CD4-positive, alpha-beta T cell treated with Interleukin-6 at 100 ng/mL for 8 hours (primary cell): ENCODE data around the gene NAPSA.
"Not testable (repeated sequence)": the region's sequence is repeated elsewhere in the genome, so short reads cannot be mapped to it uniquely, and the experiment has no call there.

Experiments
- DNase-seq: peaks from one replicate; pipeline ENCODE4 v3.0.0-alpha.2; 2020; ENCODE audit warnings: mixed read lengths, low spot score

NAPSA gene

DNA sequence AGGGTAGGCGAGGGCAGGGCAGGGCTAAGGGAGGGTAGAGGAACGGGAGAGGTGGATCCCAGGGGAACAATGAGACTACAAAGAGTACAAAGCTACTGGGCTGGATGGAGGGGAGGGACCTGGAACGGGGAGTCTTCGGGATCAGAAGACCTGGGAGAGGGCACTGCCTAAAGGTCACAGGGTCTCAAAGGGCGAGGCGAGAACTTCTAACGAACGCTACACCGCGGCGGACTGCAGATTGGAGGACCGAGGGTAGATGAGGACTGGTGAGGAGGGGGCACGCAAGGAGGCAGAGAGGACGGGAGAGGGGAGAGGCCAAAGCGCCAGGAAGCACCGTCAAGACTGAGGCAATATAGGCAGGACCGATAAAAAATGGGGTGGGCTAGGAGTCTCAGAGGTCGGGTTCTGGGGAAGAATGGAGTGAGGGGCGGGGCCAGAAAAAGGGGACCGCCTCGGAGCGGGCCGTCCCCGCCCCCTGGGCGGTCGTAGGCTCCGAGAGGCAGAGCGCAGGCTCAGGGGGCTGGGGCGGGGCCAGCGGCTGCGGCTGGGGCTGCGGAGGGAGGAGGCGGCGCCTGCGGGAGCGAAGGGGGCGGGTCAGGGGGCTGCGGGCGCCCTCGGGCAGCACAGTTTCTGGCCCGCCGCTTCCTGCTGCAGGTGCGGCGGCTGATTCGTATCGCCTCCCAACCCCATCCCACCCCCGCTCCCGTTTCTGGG is 34.9 kb downstream of the NAPSA start:
- peak; percentile 66 for DNase-seq

DNA sequence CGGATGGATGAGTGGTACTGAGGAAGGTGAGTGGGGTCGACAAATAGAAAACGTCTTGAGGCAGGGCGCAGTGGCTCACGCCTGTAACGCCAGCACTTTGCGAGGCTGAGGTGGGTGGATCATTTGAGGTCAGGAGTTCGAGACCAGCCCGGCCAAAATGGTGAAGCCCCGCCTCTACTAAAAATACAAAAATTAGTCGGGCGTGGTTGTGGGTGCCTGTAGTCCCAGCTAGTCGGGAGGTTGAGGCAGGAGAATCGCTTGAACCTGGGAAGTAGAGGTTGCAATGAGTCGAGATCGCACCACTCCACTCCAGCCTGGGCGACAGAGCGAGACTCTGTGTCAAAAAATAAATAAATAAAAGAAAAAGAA is 35.5 kb downstream of the NAPSA start:
- not testable (repeated sequence) for DNase-seq

DNA sequence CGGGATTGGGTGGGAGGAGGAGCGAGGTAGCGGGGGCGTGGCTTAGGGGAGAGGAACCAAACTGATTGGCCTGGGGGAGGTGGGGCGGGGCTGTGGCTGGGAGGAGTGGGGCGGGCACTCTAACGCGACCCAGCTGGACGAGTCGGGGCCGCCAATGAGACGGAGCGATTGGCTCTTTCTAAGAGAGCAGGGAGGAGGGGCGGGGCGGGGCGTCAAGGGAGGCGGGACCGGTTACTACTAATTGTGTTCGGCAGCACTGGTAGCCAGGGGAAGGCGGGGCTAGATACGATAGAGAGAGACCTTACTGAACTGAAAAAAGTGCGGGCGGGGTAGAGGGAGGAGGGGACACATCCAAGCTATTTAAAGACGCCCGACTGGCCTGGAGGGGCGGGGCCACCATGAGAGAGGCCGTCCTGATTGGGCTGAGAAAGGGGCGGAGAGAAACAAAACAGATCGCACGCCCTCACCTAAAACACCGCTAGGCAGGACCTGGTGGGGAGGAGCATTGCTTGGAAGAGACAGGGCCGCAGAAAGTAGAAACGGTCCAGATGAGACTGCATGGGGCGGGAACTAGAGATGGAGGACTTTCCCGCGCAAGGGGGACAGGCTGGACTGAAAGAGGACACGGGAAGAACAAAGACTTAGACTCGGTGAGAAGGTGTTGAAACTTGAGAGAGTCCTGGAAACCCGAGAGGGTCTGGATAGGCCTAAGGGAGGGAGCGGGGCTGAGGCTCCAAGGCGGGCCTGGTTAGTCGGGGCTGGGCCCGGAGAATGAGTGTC is 36.1 kb downstream of the NAPSA start, which contains the start of gene KCNC3:
TSS of gene KCNC3 (minus strand) at position 232 of the 780 bp plus-strand sequence. CDS start 295 bp downstream, outside the sequence.
- DNase-seq, result peak; percentile 85

DNA sequence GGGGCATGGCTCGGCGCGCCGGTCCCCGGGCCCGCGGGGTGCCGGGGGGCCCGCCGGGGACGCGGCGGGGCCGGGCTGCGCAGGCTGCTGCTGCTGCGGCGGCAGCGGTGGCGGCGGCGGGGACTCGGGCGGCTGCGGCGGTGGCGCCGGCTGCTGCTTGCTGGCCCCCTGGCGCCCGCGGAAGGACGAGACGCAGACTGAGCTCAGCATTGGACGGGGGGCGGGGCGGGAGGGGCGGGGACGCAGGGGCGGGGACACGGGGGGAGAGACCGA is 36.6 kb downstream of the NAPSA start:
- DNase-seq, result no peak

DNA sequence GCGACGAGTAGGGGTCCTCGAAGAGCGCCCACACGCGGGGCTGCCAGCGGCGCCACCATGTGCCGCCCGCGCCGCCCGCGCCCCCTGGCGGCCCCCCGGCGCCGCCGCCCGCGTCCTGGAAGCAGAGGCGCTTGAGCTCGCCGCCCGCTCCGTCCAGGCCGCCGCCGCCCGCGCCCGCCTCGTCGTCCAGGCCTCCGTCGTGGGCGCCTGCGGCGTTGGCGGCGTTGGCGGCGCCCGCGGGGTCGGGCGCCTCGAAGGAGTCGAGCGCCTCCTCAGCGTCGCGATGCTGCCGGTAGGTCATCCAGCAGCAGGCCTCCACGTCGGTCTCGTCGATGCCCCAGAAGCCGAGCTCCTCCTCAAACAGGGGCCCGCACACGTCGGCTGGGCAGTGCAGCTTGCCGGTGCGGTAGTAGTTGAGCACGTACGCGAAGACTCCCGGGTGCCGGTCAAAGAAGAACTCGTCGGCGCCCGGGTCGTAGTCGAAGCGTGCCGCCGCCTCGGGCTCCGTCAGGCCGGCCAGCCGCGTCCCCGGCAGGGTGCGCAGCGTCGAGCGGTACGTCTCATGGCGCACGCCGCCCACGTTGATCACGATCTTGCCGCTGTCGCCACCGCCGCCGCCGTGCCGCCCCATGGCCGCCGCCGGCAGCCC is 37.1 kb downstream of the NAPSA start:
- DNase-seq, result no peak

DNA sequence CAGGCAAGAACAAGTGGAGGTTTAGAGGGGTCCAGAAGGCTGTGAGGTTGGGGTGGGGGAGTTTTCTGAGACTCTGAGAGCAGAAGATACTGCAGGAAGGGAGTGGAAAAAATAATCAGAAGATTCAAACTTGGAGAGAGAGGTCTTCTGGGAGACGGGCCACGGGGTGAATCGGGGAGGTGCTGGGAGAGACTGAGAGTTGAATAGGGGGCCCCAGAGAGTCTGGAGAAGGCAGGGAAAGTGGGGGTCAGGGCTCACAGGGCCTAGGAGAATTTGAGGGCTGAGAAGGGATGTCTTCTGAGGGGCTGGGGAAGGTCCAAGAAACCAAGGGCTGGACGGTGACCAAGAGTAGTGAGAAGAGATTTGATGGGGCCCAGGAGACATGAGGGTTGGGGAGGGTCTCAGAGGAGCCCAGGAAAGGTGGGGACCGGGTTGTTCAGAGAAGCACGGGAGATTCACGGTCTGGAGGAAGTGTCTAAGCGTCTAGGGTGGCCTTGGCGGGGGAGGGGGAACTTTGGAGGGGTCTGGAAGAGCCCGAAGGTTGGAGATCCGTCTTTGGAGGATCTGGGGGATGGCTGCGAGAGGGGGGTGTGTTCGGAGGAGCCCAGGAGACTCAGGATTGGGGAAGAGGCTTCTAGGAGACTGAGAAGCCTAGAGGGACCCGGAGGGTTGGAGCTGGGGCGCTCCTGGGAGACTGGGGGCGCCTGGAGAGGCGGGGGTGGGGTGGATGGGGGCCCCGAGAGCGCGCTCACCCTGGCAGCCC is 37.8 kb downstream of the NAPSA start:
- DNase-seq, result no peak

DNA sequence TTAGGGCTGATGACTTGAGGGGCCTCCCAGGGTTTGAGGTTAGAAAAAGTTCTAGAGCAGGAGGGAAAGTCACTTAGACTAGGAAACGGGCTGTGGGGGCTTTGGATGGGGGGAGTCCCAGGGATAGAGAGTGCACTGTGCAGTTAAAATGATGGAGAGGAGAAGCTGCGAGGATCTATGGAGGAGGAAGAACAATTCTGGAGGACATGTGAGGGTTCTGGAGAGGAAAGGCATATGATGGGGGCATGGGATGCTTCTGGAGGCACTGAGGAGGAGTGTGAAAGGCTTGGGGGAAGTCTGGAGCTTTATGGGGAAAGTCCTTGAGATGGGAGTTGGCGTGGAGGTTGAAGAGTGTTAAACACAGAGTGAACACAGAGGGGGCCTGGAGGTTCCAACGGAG is 38.4 kb downstream of the NAPSA start:
- DNase-seq, result no peak

DNA sequence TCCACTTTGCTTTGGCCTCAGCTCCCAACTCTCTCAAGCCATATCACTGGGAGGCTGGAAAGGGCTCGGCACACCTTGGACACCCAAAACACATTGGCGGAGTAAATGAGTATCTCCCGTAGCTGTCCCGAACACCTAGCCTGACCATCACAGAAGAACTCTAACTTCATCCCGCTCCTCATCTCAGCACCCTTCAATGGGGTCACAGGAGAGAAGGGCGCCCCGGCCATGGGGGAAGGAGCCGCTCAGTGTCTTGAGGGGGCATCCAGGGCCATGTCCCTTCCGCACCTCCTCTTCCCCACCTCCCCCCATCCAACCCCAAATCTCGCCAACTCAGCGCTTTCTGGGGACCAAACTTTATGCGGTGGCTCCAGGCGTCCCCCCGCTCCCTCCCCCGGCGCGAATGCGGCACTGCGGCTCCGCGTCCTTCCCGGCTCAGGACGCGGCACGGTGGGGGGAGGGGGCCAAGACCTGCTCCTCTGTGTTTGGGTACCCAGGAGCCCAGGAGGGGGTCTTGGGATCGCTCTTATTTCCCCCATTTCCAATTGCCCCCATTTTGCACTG is 39.3 kb downstream of the NAPSA start:
- no peak for DNase-seq

DNA sequence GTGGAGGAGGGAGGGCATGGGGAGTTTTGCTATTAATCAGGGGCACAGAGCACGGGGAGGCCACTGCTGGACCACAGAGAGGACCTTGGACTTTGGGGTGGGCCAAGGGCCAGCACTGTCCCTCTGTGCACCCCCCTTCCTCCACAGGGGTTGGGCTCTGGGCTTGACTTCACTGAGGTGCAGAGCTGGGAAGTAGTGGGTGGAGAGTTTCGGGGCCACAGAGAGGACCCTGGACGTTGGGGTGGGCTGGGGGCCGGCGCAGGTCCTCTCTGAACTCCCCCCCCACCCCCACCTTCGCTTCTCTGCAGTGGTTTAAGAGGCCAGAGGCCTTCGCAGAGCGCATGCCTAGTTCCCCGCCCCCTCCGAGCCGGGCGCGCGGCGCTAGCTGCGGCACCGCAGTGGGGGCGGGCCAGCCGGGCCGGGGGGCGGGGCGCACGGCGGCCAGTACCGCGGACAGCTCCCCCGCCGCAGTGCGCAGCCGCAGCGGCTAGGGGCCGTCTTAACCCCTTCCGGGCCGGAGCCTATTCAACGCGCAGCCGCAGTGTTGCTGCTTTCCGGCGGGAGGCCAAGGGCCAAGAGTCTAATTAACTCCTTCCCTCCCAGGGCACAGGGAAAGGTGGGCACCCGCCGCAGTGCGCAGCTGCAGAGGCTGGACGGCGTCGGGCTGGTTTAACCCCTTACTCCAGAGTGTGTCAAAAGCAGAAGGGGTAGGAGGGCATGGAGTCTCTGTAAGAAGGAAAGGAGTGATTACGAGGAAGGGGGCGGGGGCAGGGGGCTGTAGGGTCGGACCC is 39.9 kb downstream of the NAPSA start:
- peak; percentile 43 for DNase-seq

DNA sequence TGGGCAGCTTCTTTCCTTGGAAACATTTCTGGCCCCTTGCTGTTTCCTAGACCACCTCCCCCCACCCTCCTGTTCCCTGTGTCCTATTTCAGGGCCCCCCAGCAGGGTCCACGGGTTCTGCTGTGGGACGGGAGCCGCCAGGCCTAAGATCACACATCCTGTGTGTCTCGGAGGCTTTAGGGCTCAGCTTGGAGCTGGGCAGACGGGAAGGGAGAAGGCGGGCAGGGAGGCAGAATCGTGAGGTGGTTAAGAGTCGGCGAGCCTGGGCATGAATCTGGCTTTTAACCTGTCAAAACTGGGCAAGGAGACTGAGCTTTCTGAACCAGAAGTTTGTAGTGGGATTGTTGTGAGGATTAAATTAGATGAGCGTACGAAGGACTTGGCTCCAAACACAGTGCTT is 41.1 kb downstream of the NAPSA start:
- DNase-seq, result no peak

DNA sequence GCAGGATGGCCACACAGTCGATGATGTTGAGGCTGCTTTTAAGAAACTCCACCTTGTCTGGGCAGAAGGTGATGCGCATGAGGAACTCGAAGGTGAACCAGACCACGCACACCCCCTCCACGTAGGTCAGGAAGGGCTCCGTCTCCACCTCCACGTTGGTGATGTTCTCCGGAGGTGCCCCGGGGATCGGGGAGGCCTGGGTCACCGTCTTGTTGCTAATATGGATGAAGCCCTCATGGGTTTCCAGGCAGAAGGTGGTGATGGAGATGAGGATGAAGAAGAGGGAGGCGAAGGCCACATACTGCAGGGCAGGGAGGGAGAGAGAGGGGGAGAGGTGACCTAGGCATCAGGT is 41.7 kb downstream of the NAPSA start:
- no peak for DNase-seq

DNA sequence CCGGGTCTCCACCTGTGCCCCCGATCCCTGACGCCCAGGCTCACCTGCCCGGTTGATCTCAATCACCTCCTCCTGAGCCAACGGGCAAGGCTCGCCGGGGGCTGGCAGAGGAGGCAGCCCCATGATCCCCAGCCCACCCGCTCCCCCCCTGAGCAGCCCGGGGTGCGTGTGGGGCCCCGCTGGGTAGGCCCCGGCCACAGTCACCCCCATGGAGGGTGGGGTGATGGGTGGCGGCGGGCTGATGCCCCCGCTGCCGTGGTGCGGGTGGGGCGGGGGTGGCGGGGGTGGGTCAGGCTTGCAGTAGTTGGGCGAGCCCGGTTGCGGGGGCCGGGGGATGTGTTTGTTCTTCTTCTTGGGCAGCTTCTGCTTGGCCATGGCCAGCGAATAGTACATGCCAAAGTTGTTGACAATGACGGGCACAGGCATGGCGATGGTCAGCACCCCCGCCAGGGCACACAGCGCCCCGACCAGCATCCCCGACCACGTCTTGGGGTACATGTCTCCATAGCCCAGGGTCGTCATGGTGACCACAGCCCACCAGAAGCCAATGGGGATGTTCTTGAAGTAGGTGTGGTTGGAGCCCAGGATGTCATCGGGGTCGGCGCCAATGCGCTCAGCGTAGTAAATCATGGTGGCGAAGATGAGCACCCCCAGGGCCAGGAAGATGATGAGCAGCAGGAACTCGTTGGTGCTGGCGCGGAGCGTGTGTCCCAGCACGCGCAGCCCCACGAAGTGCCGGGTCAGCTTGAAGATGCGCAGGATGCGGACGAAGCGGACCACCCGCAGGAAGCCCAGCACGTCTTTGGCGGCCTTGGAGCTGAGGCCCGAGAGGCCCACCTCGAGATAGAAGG is 42.3 kb downstream of the NAPSA start:
- DNase-seq, result no peak

DNA sequence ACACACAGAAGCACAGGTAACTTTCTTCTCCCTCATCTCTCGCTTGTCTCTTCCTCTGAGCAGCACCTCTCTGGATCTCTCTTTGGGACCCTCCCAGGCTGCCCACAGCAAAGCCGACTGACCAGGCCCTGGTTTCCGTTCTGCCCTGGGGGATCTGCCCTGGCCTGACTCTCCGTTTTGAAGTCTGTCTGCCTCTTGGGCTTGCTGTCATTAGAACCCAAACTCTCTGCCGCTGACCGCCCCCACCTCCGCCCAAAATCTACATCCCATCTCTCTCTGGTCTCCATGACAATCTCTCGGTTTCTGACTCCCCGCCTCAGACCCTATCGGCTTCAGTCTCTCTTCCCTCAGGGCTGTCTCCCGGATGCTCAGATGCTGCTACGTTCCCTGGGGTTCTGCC is 43.2 kb downstream of the NAPSA start:
- DNase-seq, result no peak

DNA sequence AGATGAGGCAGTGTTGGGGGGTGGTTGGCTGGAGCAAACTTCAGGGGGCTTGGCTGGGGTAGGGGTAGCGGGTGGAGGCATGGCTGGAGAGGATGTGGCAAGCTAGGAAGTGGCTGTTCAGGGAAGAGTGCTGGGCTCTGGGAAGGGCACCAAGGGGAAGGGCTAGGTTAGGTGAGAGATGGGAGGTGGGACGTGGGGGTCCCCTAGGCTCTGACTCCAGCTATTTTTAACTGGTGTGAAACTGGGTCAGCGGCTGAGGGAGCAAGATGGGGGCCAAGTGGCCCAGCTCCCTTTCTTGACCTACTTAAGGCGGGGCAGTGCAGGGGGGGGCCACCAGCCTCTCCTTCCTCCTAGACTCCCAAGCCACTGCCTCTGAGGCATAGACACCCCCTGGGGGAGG is 43.6 kb downstream of the NAPSA start:
- DNase-seq, result no peak

DNA sequence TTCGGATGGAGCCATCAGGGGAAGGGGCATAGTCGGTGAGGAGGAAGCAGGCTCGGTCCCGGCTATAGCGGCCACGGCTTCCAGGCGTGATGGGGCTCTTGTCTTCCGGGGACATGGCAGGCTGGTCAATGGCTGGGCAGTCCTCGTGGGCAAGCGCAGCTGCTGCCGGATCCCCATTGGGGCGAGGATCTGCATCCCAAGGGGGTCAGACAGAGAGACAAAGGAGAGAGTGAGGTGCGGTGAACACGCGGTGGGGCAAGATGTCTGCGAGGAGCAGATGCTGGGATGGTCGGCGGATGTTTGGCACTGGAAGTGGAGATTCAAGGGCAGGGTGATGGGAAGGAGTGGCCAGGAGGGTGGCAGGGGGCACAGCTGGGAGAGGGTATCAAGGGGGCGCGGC is 44.8 kb downstream of the NAPSA start:
- no peak for DNase-seq

DNA sequence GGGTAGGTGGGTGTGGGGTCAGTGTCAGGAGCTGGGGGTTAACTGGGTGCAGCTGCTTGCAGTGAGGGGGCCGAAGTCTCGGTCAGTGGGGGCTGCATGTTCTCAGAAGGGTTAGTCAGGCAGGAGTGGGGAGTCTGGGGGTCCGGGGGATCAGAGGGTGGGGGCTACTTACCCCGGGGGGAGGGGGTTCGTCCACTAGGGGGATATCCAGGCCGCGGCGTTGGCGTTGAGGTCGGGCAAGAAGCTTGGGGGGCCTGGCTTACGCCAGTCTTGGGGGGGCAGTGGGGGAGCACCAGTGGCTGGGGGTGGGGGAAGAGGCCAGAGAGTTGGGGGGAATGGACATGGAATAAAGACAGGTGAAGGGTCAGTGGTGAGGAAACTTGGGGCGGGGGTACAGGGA is 45.4 kb downstream of the NAPSA start:
- no peak for DNase-seq

DNA sequence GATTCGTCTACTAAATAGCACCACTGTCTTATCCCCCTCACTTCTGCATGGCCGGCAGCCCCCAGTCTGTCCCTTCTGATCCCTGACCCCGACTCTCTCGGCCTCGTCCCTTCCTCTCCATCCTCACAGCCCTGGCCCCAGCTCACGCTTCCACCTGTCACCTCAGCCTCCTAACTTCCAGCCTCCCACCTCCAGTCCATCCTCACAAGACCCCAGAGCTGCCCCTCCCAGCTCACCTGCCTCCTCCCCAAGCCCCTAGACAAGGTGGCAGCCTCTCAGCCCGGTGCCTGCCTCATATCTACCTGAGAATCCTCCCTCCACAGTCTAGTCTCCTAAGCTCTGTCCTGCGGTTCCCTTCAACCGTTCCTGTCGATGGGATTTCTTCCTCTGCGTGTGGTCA is 46.3 kb downstream of the NAPSA start:
- no peak for DNase-seq

DNA sequence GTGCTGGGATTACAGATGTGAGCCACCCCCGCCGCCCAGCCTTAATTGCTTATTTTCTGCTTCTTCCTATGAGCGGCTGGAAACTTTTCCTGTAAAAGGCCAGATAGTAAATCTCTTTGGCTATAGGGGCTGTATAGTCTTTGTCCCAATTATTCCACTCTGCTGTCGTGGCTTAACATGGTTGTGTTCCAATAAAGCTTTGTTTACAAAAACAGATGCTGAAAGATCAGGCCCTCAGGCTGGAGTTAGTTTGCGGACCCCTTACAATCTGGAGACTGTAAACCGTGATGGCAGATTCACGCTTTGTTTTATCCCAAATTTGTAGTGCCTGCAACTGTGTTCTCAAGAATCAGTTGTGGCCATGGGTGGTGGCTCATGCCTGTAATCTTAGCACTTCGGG is 47.0 kb downstream of the NAPSA start:
- DNase-seq, result no peak

DNA sequence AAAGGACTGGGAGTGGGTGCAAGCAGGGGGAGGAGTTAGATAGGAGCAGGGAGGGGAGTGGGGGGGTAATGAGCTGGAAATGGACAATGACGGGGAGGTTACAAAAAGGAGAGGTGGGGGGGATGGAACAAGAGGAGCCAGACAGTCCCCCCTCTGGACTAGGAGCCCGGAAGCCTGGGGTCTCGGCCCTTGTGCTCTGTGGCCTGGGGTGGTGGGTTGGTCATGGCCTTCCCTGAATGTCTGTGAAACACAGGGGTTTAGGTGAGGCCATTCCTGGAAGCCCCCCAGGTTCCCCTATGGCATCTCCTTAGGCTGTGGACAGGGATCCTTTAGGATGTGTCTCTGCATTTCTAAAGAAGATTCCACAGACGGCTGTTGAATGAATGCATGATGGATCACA is 48.3 kb downstream of the NAPSA start:
- DNase-seq, result no peak

DNA sequence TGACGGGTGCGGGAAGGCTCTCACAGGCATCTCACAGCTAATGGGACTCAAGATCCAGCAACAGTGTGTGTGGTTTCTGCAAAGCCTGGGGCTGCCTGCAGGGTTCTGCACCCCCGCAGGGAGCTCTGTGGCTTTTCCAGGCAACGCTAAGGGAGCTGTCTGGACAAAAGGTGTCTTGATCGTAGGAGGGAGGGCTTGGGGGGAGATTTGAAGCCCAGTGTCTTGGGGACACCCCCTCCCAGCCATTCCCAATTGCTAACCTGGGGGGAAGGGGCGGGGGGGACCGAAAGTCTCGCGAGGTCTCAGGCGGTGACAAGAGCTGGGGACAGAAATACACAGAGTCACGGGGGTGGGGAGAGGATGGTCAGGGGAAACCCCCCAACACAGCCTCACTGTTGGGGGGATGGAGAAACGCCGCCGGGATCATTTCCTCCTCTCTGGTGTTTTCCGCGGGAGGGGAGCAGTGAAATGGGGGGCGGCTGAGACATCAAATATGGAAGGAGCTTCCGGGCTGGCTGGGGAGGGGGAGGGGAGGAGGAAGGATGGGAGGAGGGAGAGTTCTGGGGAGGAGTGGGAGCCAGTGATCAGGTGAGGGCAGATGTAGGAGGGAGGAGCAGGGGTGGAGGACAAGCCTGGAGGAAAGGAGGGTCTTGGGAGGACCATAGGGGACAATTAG is 49.5 kb downstream of the NAPSA start:
- DNase-seq, result no peak
